ENCODE data around the gene CASS4.
"Not testable (repeated sequence)": the region's sequence is repeated elsewhere in the genome, so short reads cannot be mapped to it uniquely, and the experiment has no call there.

CASS4 gene

DNA sequence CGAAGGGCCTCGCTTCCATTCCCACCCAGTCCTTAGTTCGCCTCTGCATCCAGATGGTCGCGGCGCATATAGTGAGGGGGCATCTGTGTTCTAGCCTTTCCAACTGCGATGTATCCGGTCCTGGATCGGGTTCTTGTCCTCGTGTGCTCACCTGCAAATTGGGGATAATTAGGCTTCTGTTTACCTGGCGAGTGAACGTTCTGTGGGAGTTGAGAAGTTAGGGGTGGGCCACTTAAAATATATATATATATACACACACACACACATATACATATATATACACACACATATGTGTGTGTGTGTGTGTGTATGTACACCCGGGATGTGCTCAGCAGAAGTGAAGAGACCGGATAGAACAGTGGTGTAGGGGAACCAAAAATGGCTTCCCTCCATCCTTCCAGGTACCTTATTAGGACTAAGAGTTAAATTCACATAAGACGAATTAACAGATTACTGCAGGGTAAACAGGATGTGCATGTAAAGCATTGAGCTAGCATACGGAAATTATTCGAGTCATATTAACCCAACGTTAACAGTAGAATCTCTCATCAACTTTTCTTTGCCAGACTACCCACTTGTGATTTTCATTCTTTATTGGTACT is 19.1 kb upstream of the CASS4 start:
- DNase-seq = no peak

DNA sequence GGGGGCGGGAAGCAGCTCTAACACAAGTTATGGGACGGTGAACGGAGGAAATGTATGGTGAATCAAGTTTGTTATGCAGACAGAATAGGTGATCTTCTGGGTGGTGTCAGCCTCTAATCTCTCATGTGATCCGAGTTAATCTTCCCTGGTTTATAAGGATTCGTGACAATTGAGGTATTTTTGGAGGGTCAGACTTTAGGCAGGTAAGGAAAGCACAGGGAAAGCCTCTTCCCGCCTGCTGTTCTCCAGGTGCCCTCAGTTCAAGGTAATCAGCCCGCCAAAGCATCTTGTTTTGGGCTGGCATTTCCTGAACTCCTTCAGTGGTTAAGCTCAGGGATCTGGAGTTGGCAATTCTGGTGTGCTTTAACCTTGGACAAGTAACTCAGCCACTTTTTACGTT is 18.4 kb upstream of the CASS4 start:
- DNase-seq = no peak

DNA sequence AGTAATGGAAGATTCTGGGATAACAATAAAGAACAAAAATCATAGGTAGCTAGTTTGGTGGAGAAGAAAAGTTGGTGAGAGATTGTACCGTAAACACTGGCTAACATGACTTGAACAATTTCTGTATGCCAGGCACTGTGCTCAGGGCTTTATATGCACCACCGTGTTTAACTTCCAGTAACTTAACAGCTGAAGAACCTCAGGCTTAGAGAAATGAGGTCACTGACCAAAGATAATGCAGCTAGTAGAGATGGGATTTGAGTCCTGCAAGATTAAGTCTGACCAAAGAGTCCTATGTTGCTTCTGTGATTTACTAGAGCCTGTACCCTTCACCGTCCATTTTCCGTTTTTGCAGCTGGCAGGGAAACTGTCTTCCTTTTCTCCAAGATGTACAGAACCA is 16.9 kb upstream of the CASS4 start:
- no peak for DNase-seq

DNA sequence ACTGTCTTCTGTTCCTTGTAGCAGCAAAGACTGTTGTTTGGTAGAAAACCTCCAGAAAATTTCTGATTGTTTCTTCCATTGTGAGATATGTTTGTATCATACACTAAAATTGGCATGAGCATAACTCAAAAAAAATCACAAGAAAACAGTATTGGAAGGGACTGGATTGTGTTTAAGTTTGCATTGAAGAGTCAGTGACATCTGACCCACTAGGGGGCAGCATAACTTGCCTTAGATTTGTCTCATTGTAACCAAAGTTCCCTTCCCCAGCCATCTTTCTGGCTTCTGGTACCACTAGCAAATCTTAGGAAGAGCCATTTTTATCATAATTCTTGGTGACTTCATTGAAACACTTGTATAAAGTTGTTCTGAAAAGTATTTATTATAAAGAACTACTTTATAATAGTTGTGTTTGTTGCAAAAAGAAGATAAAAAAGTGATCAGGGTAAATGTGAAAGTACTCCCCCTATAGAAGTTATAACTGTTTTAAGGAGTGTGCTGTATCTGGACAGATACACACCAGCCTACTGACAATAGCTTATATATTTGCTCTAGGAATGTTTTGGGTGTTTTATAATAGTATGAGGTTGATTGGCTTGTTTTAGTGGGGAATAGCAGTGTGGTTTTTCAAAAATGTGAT is 11.9 kb upstream of the CASS4 start:
- DNase-seq = peak; percentile 13 to 75

DNA sequence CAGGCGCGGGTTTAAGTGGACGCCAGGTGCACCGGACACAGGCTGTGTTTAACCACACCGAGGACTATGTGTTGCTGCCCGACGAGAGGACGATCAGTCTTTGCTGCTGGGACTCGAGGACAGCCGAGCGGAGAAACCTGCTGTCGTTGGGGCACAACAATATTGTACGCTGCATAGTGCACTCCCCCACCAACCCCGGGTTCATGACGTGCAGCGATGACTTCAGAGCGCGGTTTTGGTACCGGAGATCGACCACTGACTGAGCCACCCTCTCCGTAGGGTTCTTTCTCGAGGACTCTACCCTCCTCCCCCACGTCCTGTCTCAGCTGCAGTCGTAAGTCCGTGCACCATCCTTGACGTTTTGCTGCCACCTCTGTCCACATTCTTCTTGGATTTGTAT is 8.6 kb upstream of the CASS4 start:
- DNase-seq = no peak

DNA sequence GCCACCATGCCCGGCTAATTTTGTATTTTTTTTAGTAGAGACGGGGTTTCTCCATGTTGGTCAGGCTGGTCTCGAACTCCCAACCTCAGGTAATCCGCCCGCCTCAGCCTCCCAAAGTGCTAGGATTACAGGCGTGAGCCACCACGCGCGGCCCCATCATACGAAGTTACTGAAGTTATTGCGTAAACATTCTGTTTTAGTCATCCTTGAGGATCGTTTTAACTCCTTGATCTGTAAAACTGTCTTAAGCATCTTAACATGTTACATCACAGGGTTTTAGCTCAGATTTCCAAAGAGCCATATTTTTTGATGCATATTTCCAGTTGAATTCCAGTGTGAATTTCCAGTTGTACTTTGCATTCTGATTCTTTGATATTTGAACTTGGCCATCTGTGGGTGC is 6.7 kb upstream of the CASS4 start:
- DNase-seq = not testable (repeated sequence)

DNA sequence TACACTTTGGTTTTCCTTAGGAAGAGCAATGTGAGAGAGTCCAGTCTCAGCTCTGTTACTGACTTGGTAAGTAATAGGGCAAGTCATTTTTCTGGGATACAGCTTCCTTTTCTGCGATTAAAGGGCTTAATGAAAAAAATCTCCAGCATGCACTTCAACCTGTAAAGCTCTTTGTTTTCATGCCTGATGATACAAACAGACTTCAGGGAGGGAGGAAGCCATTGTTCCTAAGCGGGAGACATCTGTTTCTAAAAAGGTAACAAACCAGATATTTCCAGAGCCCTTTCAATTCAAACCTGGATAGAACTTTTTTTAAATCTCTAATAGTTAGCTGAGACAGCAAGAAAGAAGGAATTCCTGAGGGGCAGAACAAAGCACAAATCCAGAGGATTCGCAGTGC is 5.2 kb upstream of the CASS4 start:
- DNase-seq = no peak

DNA sequence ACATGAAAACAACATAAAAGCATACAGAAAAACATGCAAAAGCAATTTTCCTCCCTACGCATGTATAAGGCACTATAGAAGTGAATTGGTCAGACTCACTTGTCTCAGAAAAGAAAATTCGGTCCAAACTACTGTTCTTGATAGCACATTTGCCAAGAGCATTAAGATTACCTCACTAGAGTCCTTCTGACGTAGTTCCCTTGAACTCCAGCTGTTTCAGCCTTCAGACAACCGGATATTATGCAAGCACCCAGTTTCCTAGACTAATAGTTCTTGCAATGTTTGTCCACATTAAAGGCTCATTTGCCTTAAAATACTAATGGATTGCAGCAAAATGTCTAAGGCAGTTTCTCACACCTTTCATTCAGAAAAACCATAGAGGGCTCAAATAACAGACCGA is 2.5 kb upstream of the CASS4 start:
- DNase-seq = no peak

DNA sequence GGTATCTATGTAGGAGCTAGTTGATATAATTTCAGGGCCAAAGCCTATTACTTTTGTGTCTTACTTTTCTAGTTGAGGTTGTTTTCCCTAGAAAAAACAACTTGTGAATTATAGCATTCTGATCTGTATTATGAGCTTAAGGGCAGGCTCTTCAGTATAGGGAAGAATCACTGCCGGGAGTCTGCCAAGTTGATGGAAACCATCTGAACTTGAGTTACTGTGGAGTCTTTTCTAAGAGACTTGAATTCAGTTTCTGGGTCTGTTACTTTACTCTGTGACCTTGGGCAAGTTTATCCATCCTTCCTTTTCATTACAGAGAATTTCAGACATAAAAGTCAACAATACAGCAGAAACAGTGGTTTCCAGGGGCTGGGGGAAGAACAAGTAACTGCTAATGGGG is 2.1 kb upstream of the CASS4 start:
- no peak for DNase-seq

DNA sequence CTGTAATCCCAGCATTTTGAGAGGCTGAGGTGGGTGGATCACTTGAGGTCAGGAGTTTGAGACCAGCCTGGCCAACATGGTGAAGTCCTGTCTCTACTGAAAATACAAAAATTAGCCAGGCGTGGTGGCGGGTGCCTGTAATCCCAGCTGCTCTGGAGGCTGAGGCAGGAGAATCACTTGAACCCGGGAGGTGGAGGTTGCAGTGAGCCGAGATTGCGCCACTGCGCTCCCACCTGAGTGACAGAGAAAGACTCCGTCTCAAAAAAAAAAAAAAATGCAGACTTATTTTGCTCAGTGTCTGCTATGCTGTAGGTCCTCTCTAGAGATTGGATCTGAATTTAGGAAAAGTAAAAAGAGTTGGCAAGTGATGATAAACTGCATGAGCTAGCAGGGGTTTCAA is 773 bp upstream of the CASS4 start:
- not testable (repeated sequence) for DNase-seq

DNA sequence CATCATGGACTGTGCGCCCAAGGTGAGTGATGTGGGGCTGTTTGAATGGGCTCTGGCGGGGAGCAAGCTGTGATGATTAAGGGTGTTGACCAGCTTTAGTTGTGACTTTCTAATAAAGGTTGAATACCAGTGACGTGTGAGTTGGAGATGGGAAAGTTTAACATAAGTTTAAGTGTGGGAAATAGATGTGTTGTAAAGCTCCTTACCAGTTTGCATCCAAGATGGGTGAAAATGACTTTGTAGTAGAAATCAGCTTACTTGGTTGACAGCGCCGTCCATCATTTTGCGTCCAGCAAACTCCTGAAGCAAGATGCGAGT is 372 bp downstream of the CASS4 start:
- DNase-seq = no peak

DNA sequence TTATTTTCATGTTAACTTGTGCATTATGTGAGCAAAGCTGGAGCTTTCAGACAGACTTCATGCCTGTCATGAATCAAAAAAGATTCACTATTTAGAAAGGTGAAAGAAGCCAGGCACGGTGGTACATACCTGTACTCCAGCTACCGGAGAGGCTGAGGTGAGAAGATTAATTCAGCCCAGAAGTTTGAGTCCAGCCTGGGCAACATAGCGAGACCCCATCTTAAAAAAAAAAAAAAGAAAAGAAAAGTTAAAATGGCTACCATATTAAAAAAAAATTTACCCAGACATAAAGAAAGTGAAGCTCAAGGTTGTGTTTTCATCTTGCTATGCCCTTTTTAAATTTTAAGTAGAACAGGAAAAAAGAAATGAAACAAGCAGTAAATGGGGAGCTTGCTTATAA is 889 bp downstream of the CASS4 start:
- DNase-seq = no peak

DNA sequence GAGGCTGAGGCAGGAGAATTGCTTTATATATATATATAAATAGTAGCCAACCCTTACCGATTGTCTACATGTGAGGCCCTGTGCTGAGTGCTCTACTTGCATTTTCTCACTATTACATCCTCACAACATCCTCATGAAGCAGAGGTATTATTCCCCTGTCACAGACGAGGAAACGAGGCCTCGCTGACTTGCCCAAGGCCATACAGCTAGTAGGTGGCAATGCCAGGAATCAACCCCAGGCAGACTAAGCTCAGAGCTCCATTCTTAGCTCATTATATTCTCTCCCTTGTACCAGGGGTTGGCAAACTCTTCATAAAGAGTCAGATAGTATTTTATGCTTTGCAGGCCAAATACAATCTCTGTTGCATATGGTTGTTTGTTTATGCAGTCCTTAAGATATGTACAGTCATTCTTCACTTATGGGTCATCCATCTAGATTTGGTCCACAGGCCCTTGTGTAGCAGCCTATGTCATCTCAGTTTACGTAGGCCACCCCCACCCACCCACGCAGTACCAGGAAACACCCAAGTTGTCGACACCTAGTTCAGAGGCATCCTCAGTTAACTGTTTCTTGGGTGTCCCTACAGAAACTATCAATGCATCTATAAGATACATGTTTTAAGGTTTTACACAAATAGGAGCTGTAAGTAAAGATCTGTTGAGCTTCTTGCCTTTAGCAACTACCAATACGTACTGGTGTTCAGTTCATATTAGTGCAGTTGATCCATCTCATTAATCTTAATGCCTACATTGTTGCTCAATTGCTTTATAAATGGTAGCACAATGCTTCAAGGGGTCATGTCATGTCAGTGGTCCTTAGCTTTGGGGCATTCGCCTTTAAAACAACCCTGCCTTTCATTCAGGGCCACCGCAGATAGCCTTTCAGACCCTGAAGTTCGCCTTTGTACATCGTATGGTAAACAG is 3.0 kb downstream of the CASS4 start:
- no peak for DNase-seq

DNA sequence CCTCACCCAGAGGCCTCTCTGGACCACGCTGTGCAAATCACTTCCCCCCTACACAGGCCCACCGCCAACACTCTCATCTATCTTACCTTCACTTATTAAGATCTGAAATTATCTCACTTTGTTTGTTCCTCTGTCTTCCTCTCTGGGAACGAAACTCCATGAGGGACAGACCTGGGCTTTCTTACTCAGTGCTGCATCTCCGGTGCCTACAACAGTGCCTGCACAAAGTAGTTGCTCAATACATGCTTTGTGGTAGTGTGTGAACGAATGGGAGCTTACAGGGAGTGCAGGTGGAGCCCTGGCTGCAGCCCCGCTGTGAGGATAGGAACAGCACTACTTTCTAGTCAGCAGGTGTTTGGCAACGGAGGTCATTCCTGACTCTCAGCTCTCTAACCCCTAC is 5.3 kb downstream of the CASS4 start:
- DNase-seq = no peak

DNA sequence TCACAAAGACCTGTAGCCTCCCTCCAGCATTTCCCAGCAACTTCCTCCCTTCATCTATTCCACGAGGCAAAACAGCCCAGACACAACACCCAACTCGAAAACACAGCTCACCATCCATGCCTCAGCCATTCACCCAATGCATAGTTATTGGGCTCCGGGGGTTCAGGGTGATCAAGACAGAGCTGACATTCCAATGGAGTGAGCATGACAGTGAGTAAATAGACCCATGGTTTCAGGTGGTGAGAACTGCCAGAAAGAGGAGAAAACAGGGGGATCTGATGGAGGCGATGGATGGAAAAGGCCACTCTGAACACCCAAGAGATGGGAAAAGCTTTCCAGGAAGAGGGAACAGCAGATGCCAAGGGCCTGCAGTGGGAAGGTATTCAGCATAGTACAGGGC is 5.9 kb downstream of the CASS4 start:
- no peak for DNase-seq

DNA sequence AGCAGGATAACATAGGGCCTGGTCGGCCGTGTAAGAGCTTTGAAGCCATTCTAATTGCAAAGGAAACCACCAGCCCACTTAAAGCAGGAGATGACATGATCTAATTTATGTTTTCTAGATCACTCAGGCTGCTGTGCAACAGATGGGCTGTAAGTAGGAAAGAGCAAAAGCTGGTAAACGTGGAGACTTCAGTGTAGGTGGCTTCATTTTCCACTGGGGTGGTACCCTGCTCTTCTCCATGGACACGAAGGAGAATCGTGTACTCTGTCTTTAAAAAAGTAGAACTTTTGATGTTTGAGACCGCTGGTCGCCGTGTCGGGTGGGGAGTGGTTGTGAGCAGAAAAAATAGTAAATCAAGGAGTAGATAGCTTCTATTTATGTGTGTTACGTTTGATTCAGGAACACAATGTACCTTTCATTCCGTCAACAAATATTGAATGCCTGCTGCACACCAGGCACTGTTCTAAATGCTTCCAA is 6.4 kb downstream of the CASS4 start:
- DNase-seq = no peak

DNA sequence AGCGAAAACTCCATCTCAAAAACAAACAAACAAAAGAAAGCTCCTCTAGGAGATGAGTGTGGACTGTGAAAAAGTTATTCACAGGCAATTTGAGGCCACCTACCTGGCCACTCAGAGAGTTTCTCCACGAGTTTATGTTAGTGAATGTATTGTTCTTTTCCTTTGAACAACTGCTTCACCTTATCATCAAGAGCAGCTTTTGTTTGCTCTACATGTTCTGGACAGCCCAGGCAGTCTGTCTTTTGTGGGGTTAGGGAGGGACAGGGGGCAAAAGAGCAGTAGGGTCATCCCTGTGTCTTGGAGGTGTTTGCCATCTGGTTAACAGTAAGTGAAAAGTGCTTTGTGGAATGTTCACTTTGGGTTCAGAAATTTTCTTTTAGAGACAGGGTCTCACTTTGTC is 8.0 kb downstream of the CASS4 start:
- no peak for DNase-seq

DNA sequence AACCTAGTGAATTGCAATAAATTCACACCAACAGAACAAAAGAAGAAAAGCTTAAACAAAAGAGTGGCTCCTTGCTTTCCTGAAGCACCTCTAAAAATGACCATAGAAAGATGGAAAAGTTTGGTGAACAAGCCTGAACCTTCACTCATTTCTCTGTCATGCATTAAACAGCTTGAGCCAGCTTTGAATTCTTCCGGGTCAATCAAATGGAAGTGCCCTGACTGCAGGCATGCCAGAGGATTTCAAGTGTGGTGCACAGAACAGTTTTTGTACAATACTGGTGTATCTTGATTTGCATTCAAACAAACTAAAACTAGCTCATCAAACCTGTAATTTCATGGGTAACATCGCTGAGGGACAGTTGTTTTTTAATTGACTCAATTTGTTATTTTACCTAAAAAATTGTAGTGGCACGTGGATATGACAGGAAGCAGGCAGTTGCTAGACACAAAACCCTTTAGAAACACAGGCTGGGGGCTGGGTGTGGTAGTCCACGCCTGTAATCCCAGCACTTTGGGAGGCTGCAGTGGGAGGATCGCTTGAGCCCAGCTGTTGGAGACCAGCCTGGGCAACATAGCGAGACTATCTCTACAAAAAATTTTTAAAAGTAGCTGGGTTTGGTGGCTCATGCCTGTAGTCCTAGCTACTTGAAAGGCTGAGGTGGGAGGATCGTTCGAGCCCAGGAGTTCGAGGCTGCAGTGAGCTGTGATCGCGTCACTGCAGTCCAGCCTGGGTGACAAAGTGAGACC is 9.1 kb downstream of the CASS4 start:
- no peak for DNase-seq

DNA sequence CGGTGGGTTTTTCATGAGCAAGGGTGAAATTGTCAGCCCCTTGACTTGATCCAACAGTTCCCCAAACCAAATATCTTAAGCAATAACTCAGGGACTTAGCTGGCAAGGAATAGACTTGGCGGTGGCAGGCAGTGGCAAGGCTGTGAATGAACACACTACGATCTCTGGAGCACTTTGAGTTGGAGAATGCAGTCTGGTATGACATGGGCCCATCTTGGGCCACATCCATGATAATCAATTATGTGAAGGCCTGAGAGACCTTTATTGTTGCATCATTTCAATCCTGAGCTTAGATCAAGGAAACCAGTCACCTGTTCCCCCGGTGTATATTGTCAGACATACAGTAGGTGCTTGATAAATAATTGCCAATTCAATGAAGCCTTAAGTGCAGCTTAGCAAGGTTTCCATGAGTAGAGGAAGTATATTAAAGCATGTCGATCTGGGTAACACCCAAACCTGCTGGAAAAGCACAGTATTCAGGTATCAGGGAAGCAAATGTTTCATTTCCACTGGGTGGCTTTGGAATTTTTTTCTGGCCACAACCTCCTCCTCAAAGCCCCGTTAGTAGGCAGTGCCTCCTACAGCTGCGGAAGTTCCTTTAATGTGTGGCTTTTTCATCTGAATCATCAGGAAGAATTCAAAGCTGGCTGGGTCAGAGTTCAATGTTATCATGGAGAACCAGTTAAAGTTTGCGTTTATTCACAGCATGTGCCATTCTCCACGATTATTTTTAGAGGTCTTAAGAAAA is 10.2 kb downstream of the CASS4 start:
- no peak for DNase-seq

DNA sequence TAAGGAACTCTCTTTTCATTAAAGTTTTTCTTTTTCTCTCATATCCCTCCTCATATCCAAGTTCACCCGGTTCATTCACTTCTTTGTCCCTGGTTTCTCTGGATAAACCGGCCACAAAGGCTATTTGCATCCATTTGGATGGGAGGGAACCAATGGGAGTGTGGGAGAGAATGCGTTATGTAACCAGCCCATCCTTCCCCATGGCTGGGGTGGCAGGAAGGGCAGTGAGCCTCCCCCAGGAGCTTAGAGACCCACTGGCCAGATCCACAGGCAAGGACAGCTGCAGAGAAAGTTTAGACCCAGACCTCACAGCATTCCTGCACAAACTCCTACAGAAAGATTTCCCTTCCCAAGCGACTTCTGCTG is 10.7 kb downstream of the CASS4 start:
- peak in 1 of 2 experiments; percentile 4 for DNase-seq

DNA sequence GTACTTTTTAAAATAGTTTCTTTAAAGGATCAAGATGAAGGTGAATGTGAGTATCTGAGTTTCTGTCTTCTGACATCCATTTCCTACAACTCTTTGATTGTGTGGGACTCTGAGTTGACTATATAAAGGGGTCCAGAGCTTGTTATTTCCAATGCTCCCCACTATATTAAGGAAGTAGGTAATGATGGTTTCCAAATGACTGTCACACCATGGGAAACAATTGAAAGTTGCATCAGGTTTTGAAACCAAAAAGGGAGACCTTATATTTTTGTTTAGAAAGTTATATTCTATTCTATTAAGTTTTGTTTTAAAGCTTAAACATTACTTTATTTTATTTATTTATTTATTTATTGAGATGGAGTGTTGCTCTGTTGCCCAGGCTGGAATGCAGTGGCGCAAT is 11.2 kb downstream of the CASS4 start:
- no peak for DNase-seq

DNA sequence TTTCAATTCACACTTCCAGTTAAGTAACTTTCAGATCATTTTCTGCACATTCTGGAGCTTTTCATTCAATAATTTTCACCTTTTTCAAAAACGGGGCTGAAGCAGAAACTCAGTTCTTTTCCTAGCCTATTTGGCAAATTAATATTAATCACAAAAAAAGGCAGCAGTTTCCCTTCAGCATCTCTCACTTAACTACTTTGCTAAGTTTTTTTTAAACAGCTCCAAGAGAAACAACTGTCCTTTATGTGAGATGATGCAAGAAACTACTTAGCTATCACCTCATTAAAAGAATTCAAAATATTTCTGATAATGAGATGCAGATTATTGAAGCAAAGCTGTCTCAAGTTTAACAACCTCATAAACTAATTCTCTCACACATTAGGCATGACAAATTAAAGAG is 11.8 kb downstream of the CASS4 start:
- DNase-seq = no peak

DNA sequence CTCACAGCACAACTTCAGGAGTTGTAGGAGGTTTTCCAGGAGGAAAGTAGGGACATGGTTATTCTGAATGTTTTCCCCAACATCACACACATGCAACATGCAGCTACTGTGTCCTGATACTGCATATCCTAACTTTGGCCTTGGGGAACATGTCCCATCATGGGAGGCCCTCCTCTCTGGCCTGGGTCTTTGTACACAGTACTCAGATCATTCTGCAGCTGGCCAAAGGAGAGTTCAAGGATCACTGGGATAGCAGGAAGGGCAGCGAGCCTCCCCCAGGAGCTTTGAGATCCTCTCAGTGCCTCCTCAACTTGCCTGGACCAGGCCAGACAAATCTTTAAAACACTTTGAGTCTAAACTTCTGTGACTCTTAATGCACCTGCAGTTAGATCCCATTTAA is 12.9 kb downstream of the CASS4 start:
- no peak for DNase-seq

All from NCI-H526 (cell line).